Fibroblast of skin of right biceps (primary cell): Measurements from ENCODE around the gene FAM229B.
"Not testable (repeated sequence)": the region's sequence is repeated elsewhere in the genome, so short reads cannot be mapped to it uniquely, and the experiment has no call there.

Source experiments
- DNase-seq: peaks from one replicate; pipeline ENCODE4 v3.0.0-alpha.2; 2013

Gene FAM229B

DNA sequence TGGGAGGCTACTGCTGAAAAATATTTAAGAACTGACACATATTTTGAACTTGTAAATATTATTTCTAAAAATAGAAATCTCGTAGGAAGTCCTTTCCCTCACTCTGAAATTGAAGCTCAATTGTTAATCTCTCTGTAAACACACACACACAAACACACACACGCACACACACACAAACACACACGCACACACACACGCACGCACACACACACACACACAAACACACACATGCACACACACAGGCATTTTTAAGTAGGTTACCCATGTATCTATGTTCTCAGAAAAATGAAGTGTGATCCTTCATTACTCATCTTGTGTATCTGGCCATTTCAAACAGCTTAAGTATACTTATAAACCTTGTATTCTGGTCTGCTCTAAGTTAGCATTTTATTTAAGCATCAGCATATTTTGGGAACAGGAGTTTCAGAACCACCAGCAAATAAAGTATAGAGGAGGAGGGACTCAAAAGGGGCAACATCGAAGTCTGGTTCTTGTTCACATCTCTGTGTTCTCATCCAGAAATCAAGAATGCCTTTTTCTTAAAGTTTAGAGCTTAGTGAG is 21.9 kb upstream of the FAM229B start:
- DNase-seq = no peak

DNA sequence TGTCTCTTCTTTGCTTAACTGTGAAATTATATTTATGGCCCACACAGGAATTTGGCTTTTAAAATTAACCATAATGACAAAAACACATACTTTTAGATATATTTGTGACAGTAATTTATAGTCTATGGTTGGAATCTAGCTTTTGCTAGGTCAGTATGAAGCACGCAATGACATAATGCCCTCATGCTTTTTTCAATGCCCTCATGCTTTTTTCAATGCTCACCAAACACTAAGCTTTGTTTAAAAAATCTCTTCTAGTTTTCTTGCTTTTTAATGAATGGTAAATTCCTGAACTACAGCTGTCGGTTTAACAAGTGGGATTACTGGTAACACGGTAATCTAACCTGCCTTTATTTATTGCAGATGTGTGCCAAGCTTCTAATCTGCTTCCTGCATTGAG is 20.8 kb upstream of the FAM229B start:
- DNase-seq = no peak

DNA sequence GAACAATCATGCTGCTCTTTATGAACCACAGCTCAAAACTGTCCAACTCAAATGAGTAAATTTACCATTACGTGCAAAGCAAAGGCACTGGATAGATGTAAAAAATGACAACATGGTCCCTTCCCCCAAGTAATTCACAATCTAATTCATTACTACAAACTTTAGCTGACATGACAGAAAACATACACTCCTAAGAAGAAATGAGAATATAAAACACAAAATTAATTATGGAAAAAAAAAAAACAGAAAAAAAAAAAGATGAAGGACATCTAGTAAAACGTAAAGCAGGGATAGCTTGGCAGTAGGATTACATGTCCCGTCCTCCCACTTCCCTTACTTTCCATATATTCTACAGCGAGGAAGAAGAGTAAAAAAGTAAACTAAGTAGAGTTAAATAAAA is 5.8 kb upstream of the FAM229B start:
- no peak for DNase-seq

- DNase-seq = no peak
Measured at GRCh38 chr6:112085286-112086065, 1.9 kb upstream of the FAM229B start.

GRCh38 chr6:112086744-112087135 is 651 bp upstream of the FAM229B start:
- DNase-seq = peak; percentile 65

DNA sequence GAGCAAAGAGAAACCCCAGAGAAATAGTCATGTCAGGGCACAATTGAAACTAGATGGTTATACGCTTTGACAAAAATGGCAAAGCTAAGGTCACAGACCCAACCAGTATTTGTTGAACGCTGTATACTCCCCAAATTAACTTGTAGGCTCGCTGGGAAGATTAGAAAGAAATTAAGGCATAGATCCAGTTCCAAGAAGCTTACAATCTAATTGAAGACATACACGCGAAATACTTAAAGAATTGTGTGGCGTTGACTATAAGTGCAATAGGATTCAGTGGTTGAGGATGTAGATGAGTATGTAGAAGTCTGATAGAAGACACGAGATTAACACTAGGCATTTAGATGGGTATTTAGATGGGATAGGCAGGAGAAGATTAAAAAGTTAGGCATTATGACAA is 525 bp downstream of the FAM229B start:
- peak; percentile 19 for DNase-seq

DNA sequence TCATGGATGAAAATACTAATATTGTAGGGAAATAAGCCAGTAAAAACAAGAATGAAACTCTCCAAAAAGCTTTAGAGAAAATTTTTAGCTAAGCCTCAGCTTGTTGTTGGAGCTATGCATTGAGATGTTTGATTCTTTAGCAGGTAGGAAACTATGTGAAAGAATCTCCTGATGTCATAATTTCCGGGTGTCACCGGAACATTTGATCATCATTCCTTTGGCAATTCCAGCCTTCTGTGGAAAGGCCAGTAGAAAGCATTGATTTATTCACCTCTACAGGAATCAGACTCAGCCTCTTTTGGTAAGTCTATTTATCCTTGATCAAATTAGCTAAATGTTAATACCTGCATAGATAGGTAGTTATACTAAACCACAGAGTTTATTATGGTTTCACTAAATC is 9.5 kb downstream of the FAM229B start:
- no peak for DNase-seq

GRCh38 chr6:112100561-112100960 is 13.2 kb downstream of the FAM229B start:
- no peak for DNase-seq

DNA sequence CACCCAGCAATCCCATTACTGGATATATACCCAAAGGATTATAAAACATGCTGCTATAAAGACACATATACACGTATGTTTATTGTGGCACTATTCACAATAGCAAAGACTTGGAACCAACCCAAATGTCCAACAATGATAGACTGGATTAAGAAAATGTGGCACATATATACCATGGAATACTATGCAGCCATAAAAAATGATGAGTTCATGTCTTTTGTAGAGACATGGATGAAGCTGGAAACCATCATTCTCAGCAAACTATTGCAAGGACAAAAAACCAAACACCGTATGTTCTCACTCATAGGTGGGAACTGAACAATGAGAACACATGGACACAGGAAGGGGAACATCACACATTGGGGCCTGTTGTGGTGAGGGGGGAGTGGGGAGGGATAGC is 18.6 kb downstream of the FAM229B start:
- DNase-seq = not testable (repeated sequence)

DNA sequence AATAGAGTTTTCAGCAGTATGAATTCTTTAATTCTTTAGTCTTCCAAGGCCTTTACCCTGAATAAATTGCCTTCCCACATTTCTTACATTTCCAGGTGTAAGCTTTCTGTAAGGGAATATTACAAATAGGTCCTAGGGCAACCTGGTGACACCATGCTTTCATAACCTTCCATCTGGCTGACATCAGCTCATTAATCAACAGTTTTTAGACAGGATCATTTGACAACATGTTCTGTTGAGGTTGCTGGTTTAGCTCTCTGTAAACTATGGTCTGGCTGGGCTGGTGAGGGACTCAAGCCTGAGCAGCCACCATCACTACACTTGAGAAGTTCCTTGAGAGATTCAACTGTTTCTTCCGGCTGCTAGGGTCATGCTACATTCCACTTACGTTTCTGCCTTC is 19.2 kb downstream of the FAM229B start:
- DNase-seq = no peak

GRCh38 chr6:112109262-112109661 is 21.9 kb downstream of the FAM229B start:
- no peak for DNase-seq

GRCh38 chr6:112113431-112113830 is 26.0 kb downstream of the FAM229B start:
- no peak for DNase-seq

DNA sequence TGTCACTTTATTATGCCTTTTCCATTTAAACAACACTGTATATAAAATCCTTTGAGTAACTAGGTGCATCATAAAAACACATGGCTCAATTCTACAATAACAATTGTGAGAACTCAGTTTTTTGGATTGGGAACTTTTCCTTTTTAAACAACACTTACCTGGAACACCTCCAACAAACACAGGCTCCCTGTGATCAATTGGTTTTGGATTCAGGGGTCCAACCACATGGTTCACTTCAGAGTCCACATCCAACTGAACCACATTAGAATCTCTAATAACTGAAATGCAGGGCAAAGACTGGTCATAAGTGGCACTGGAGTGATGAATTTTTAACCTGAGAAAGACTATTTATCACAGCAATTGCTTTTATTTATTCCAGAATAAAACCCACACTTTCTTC is 26.5 kb downstream of the FAM229B start:
- DNase-seq = no peak

- DNase-seq = no peak
Measured at GRCh38 chr6:112114577-112115223, 27.3 kb downstream of the FAM229B start.

DNA sequence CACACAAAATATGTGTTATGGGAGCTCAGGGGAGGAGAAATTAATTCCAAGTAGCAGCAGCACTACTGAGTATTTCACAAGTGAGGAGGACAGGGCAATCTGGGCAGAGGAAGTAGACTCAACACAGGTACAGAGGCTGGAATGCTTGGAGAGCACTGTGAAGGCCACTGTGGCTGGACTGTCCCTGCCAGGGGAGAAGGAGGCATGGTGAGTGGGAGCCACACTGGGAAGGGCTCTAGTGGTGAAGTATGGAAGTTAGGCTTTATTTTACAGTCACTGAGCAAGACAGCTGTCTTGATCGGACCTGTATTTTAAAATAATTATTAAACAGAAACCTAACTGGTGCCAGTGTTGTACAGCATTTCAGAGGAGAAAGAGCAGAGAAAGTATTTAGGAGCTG is 28.8 kb downstream of the FAM229B start:
- no peak for DNase-seq

- peak; percentile 63 for DNase-seq
Measured at GRCh38 chr6:112117554-112117953, 30.2 kb downstream of the FAM229B start.

- DNase-seq = no peak
Measured at GRCh38 chr6:112118034-112118433, 30.6 kb downstream of the FAM229B start.

DNA sequence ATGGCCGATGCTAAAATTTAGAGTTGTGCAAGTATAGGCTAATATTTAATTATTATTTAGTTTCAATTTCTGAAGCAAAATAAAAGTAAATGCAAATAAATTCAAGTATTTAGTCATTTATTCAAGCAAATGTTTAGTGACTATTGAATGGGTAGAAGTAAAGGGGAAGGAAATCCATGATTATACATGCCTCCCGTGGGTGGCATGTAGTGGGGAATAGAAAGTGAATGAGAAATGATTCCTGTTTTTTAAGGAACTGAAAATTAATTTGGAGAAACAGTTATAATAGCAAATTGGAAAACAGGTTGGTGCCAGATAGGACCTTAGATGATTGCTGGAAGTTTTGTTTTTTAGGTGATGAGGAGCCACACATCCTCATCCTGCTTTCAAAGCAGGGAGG is 35.4 kb downstream of the FAM229B start:
- no peak for DNase-seq

GRCh38 chr6:112123982-112124381 is 36.6 kb downstream of the FAM229B start:
- no peak for DNase-seq

DNA sequence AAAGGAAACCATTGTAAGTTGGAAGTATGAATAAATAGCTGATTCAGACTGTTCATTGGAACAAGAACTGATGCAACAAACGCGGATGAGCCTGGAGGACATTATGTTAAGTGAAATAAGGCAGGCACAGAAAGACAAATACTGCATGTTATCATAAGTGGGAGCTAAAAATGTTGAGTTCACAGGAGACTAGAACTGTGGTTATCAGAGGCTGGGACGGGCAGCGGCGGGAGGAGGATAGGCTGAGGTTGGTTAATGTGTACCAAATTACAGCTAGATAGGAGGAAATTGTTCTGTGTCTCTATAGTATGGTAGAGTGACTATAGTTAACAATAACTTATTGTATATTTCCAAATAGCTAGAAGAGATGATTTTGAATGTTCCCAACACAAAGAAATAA is 40.8 kb downstream of the FAM229B start:
- DNase-seq = no peak

GRCh38 chr6:112130878-112131277 is 43.5 kb downstream of the FAM229B start:
- DNase-seq = no peak

DNA sequence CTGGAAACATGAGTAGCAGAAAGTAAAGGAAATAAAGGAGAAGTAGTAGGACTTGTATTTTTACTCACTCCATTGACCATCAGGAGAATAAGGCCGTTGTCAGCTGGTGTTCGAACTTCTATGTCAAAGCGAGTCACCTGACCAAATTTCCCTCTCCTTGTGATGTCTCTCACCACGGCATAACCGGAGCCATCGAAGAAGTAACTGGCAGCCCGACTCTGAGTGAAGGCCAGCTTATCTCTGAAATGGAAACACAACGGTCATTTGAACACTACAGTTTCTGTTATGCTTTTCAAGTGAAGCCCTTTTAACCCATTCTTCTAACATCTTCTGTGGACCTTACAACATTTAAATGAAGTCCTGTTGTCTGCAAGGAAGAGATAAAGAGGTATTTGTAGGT is 51.7 kb downstream of the FAM229B start:
- no peak for DNase-seq

GRCh38 chr6:112141707-112142106 is 54.3 kb downstream of the FAM229B start:
- DNase-seq = no peak

GRCh38 chr6:112144145-112144926 is 56.9 kb downstream of the FAM229B start:
- peak; percentile 73 for DNase-seq
